Progenitor cell of endocrine pancreas (in vitro differentiated cells): Measurements from ENCODE around the gene PRRC2B. TPM values are rescaled to one million over a fixed set of nuclear protein-coding genes. Genes with fewer than 3 reads are reported as not detected.
"Not testable (repeated sequence)": the region's sequence is repeated elsewhere in the genome, so short reads cannot be mapped to it uniquely, and the experiment has no call there.

Experiments used
- DNase-seq: peaks from one replicate; pipeline ENCODE4 v3.0.0; 2021; ENCODE audit warnings: low spot score; ENCODE audit not compliant: unreplicated experiment
- H3K27ac Mint-ChIP-seq: 2 replicates; pipeline ENCODE4 v1.8.0; 2021; ENCODE audit warnings: mild to moderate bottlenecking, moderate library complexity, mixed read lengths
- H3K27me3 Mint-ChIP-seq: 2 replicates; pipeline ENCODE4 v1.8.0; 2021; ENCODE audit warnings: mixed read lengths
- H3K36me3 Mint-ChIP-seq: 2 replicates; pipeline ENCODE4 v1.8.0; 2022; ENCODE audit warnings: mixed read lengths; ENCODE audit not compliant: insufficient read depth
- H3K4me1 Mint-ChIP-seq: 2 replicates; pipeline ENCODE4 v1.8.0; 2021; ENCODE audit warnings: low read depth, mixed read lengths
- H3K4me3 Mint-ChIP-seq: 2 replicates; pipeline ENCODE4 v1.8.0; 2021; ENCODE audit warnings: low read depth, mild to moderate bottlenecking, moderate library complexity, mixed read lengths
- H3K9me3 Mint-ChIP-seq: 2 replicates; pipeline ENCODE4 v1.8.0; 2021; ENCODE audit warnings: low read depth, mixed read lengths
- CTCF ChIP-seq: fragments of 200-600 bp; sonication (generic); IDR thresholded peaks from one replicate; pipeline ENCODE4 v1.5.0; 2021; ENCODE audit warnings: antibody characterized with exemption, mild to moderate bottlenecking; ENCODE audit not compliant: unreplicated experiment
- total RNA-seq: library from RNA; stranded (reverse); gene quantifications from 2 replicates; pipeline ENCODE4 v1.2.1, GENCODE V29; 2021

Gene PRRC2B
- total RNA-seq, 1 donor from 2014 or later: 460 TPM

GRCh38 chr9:131366761-131367401 is 27.0 kb upstream of the PRRC2B start:
- no peaks in the 10 kb centered on the region for H3K36me3 Mint-ChIP-seq
- H3K4me3 Mint-ChIP-seq: no peak overlapping the region
- peak; percentile 30 for DNase-seq
- peaks cover 7% of the 10 kb centered on the region for H3K4me1 Mint-ChIP-seq
- peak; percentile 54 for TF ChIP-seq CTCF
- H3K27me3 Mint-ChIP-seq: no peaks in the 10 kb centered on the region
- H3K27ac Mint-ChIP-seq: peak overlapping the region; percentile 76
- H3K9me3 Mint-ChIP-seq: no peaks in the 10 kb centered on the region

- peaks cover 10% of the 10 kb centered on the region for H3K4me1 Mint-ChIP-seq
- no peak for TF ChIP-seq CTCF
- no peak for DNase-seq
- no peak overlapping the region for H3K27ac Mint-ChIP-seq
- no peak overlapping the region for H3K4me3 Mint-ChIP-seq
- no peaks in the 10 kb centered on the region for H3K9me3 Mint-ChIP-seq
- no peaks in the 10 kb centered on the region for H3K36me3 Mint-ChIP-seq
- H3K27me3 Mint-ChIP-seq: no peaks in the 10 kb centered on the region
Observed at GRCh38 chr9:131367450-131367849, 26.4 kb upstream of the PRRC2B start.

GRCh38 chr9:131370638-131371037 is 23.2 kb upstream of the PRRC2B start:
- no peaks in the 10 kb centered on the region for H3K27me3 Mint-ChIP-seq
- H3K9me3 Mint-ChIP-seq: no peaks in the 10 kb centered on the region
- no peak overlapping the region for H3K27ac Mint-ChIP-seq
- H3K36me3 Mint-ChIP-seq: no peaks in the 10 kb centered on the region
- no peak for TF ChIP-seq CTCF
- no peak overlapping the region for H3K4me3 Mint-ChIP-seq
- H3K4me1 Mint-ChIP-seq: peaks cover 13% of the 10 kb centered on the region
- DNase-seq: no peak

- H3K4me1 Mint-ChIP-seq, H3K9me3 Mint-ChIP-seq, H3K36me3 Mint-ChIP-seq: not testable (repeated sequence)
Observed at GRCh38 chr9:131372599-131372973, 21.3 kb upstream of the PRRC2B start.

GRCh38 chr9:131374638-131375037 is 19.2 kb upstream of the PRRC2B start:
- not testable (repeated sequence) for H3K36me3 Mint-ChIP-seq, DNase-seq, H3K27me3 Mint-ChIP-seq, H3K4me1 Mint-ChIP-seq, H3K9me3 Mint-ChIP-seq, H3K27ac Mint-ChIP-seq
- peak overlapping the region; percentile 85 for H3K4me3 Mint-ChIP-seq

More at GRCh38 chr9:131372599-131372973, 21.3 kb upstream of the PRRC2B start:
- H3K27me3 Mint-ChIP-seq, DNase-seq: not testable (repeated sequence)
- peak overlapping the region; percentile 85 for H3K4me3 Mint-ChIP-seq
- H3K27ac Mint-ChIP-seq: peak overlapping the region; percentile 99

- H3K27ac Mint-ChIP-seq: no peak overlapping the region
- H3K27me3 Mint-ChIP-seq: no peaks in the 10 kb centered on the region
- DNase-seq: no peak
- no peak overlapping the region for H3K4me3 Mint-ChIP-seq
- H3K9me3 Mint-ChIP-seq: no peaks in the 10 kb centered on the region
- no peaks in the 10 kb centered on the region for H3K36me3 Mint-ChIP-seq
- H3K4me1 Mint-ChIP-seq: peaks cover 7% of the 10 kb centered on the region
- TF ChIP-seq CTCF: no peak
Observed at GRCh38 chr9:131379056-131379455, 14.8 kb upstream of the PRRC2B start.
